CD4-positive, alpha-beta T cell (primary cell): Measurements from ENCODE around the gene PRRT4. TPM values are rescaled to one million over a fixed set of nuclear protein-coding genes. Genes with fewer than 3 reads are reported as not detected.

Experiments used
- ATAC-seq: fragments of 200-7000 bp; cut with Tn5 transposase; one replicate; pipeline ENCODE4 v1.10.0; 2022; ENCODE audit warnings: mild to moderate bottlenecking; ENCODE audit not compliant: poor library complexity
- CTCF ChIA-PET: fragments of 350-600 bp; sonication (Branson Sonifier 250); formaldehyde crosslinking; loops from one replicate; lab custom pipeline; 2021; ENCODE audit warnings: antibody characterized with exemption, inconsistent platforms; lab: Charles Lee
- POLR2A ChIA-PET: fragments of 350-600 bp; sonication (Branson Sonifier 250); formaldehyde crosslinking; loops from one replicate; lab custom pipeline; 2021; ENCODE audit warnings: antibody characterized with exemption, inconsistent platforms; lab: Charles Lee
- DNase-seq, 14 experiments: peaks; one replicate each; pipeline ENCODE4 v3.0.0-alpha.2; 2013 to 2020; ENCODE audit warnings: mixed read lengths in 2 of 14
- H3K27ac ChIP-seq, 2 donors: one replicate each; pipeline versions ENCODE4 v1.5.1 to v1.7.0; 2013; ENCODE audit warnings: low read length in 2 of 2, low read depth in 1 of 2, mild to moderate bottlenecking in 1 of 2
- H3K27me3 ChIP-seq, 2 experiments: 1 replicate in 1 of 2; 2 replicates in 1 of 2; pipeline versions ENCODE4 v1.6.1 to v1.7.0; 2013; ENCODE audit warnings: low read length in 2 of 2, control low read depth in 1 of 2, mild to moderate bottlenecking in 1 of 2, moderate library complexity in 1 of 2; ENCODE audit not compliant: insufficient read depth in 2 of 2, control insufficient read depth in 1 of 2
- H3K36me3 ChIP-seq: one replicate; pipeline ENCODE4 v1.6.1; 2013; ENCODE audit warnings: low read length, control low read depth; ENCODE audit not compliant: insufficient read depth
- H3K4me1 ChIP-seq: one replicate; pipeline ENCODE4 v1.6.1; 2013; ENCODE audit warnings: low read length, control low read depth; ENCODE audit not compliant: insufficient read depth
- H3K4me3 ChIP-seq: one replicate; pipeline ENCODE4 v1.5.1; 2013; ENCODE audit warnings: mild to moderate bottlenecking, low read length, moderate library complexity
- H3K9me3 ChIP-seq, 2 experiments: 1 replicate in 1 of 2; 2 replicates in 1 of 2; pipeline versions ENCODE4 v1.6.1 to v1.7.0; 2013; ENCODE audit warnings: low read length in 2 of 2, mild to moderate bottlenecking in 2 of 2, control low read depth in 1 of 2, moderate library complexity in 1 of 2; ENCODE audit not compliant: control insufficient read depth in 1 of 2, insufficient read depth in 1 of 2
- H3K27ac Mint-ChIP-seq: one replicate; pipeline ENCODE4 v1.8.0; 2020; ENCODE audit warnings: mixed read lengths
- H3K27me3 Mint-ChIP-seq: one replicate; pipeline ENCODE4 v1.8.0; 2021; ENCODE audit warnings: mixed read lengths
- H3K36me3 Mint-ChIP-seq: one replicate; pipeline ENCODE4 v1.8.0; 2021; ENCODE audit warnings: low read depth, mixed read lengths
- H3K4me1 Mint-ChIP-seq: one replicate; pipeline ENCODE4 v1.8.0; 2021; ENCODE audit warnings: low read depth, mixed read lengths
- H3K4me3 Mint-ChIP-seq: one replicate; pipeline ENCODE4 v1.8.0; 2020; ENCODE audit warnings: mild to moderate bottlenecking, mixed read lengths
- H3K9me3 Mint-ChIP-seq: one replicate; pipeline ENCODE4 v1.8.0; 2020; ENCODE audit warnings: mixed read lengths
- CTCF ChIP-seq: fragments of 200-600 bp; IDR thresholded peaks from one replicate; pipeline ENCODE4 v1.8.0; 2022; ENCODE audit warnings: antibody characterized with exemption, mild to moderate bottlenecking
- intact Hi-C, 2 experiments: fragments of 100-400 bp; cut with DNase I in 1 of 2; cut with micrococcal nuclease in 1 of 2; formaldehyde crosslinking; loops; one replicate each; pipeline versions ENCODE4 v1.15.1 to v1.9.0; 2023 to 2025; cut with DNase I, micrococcal nuclease
- total RNA-seq, 174 experiments: library from RNA in 2 of 174; stranded (reverse) in 2 of 174; gene quantifications; one replicate each; pipeline ENCODE4 v1.2.3 and lab custom pipeline; 2021 to 2026

The PRRT4 gene
- total RNA-seq, 2 experiments from 2014 or later: 0.47 to 0.63 TPM

- DNase-seq: no peak
- H3K4me1 ChIP-seq: peaks cover 3% of the 10 kb centered on the region
- H3K36me3 Mint-ChIP-seq: peaks cover 30% of the 10 kb centered on the region
- intact Hi-C loops: no loop called here
- H3K9me3 ChIP-seq: no peaks in the 10 kb centered on the region
- no peak overlapping the region for H3K4me3 Mint-ChIP-seq
- ChIA-PET POLR2A (no interaction called here), CTCF (no interaction called here)
- H3K27ac ChIP-seq: no peak overlapping the region
- peaks cover 0 to 5% of the 10 kb centered on the region in 2 experiments for H3K27me3 ChIP-seq
- no peak overlapping the region for H3K27ac Mint-ChIP-seq
- H3K4me1 Mint-ChIP-seq: no peaks in the 10 kb centered on the region
- peaks cover 46% of the 10 kb centered on the region for H3K36me3 ChIP-seq
- no peak for TF ChIP-seq CTCF
- H3K27me3 Mint-ChIP-seq: no peaks in the 10 kb centered on the region
- no peak overlapping the region for H3K4me3 ChIP-seq
- ATAC-seq: no peak
- H3K9me3 Mint-ChIP-seq: no peaks in the 10 kb centered on the region
These were observed 31.2 kb upstream of the PRRT4 start for GRCh38 chr7:128392446-128393327.

GRCh38 chr7:128391805-128392204 lies 30.3 kb upstream of the PRRT4 start:
- H3K4me1 ChIP-seq: peaks cover 5% of the 10 kb centered on the region
- ATAC-seq (no peak), DNase-seq (no peak)
- Mint-ChIP-seq H3K27ac (no peak overlapping the region), H3K4me1 (no peaks in the 10 kb centered on the region), H3K9me3 (no peaks in the 10 kb centered on the region), H3K36me3 (peaks cover 22% of the 10 kb centered on the region), H3K27me3 (no peaks in the 10 kb centered on the region), H3K4me3 (no peak overlapping the region)
- peaks cover 37% of the 10 kb centered on the region for H3K36me3 ChIP-seq
- H3K27me3 ChIP-seq: peaks cover 0 to 5% of the 10 kb centered on the region in 2 experiments
- intact Hi-C loops: no loop called here
- no peak overlapping the region for H3K27ac ChIP-seq
- ChIA-PET CTCF (no interaction called here), POLR2A (interaction anchor here (0.8 kb wide), 1 partner anchor 48 kb away, joined by 4 read pairs; the partner anchor contains the start of gene RBM28)
- no peaks in the 10 kb centered on the region for H3K9me3 ChIP-seq
- TF ChIP-seq CTCF: no peak
- no peak overlapping the region for H3K4me3 ChIP-seq

GRCh38 chr7:128390871-128391565 lies 29.5 kb upstream of the PRRT4 start:
- H3K27me3 ChIP-seq: peaks cover 0 to 5% of the 10 kb centered on the region in 2 experiments
- no peaks in the 10 kb centered on the region for H3K9me3 Mint-ChIP-seq
- no peak for ATAC-seq
- intact Hi-C loops: no loop called here
- H3K4me3 ChIP-seq: no peak overlapping the region
- no peaks in the 10 kb centered on the region for H3K9me3 ChIP-seq
- H3K27ac ChIP-seq: no peak overlapping the region
- no peaks in the 10 kb centered on the region for H3K27me3 Mint-ChIP-seq
- H3K36me3 ChIP-seq: peaks cover 29% of the 10 kb centered on the region
- CTCF ChIA-PET: interaction anchor here (1.4 kb wide), 1 partner anchor 44 kb away, joined by 5 read pairs; no protein-coding TSS in a partner anchor
- H3K4me1 ChIP-seq: peaks cover 5% of the 10 kb centered on the region
- no peak overlapping the region for H3K27ac Mint-ChIP-seq
- peaks cover 14% of the 10 kb centered on the region for H3K36me3 Mint-ChIP-seq
- no peak overlapping the region for H3K4me3 Mint-ChIP-seq
- POLR2A ChIA-PET: interaction anchor here (0.8 kb wide), 1 partner anchor 47 kb away, joined by 4 read pairs; the partner anchor contains the start of gene RBM28
- DNase-seq: no peak
- no peaks in the 10 kb centered on the region for H3K4me1 Mint-ChIP-seq
- TF ChIP-seq CTCF: no peak
